ENCODE data around the gene CSF1R.

DNA sequence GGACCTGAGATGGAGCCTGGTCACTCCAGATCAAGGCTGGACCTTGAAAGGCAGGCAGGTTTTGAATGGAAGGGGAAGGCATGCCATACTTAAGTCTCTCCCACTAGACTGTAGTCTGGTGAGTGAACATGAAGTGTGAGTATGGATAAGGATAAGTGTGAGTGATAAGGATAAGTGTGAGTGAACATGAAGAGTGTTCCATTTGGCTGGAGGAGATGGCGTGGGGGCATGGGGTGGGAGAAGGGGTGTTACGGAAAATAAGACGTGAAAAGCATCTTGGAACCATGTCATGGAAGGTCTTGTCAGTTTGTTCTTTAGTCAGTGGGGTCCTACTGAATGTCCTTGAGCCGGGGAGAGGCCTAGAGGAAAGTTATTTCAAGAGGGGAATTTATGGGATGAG, 53.0 kb downstream of the CSF1R start:
- TF ChIP-seq, protein P1, sequence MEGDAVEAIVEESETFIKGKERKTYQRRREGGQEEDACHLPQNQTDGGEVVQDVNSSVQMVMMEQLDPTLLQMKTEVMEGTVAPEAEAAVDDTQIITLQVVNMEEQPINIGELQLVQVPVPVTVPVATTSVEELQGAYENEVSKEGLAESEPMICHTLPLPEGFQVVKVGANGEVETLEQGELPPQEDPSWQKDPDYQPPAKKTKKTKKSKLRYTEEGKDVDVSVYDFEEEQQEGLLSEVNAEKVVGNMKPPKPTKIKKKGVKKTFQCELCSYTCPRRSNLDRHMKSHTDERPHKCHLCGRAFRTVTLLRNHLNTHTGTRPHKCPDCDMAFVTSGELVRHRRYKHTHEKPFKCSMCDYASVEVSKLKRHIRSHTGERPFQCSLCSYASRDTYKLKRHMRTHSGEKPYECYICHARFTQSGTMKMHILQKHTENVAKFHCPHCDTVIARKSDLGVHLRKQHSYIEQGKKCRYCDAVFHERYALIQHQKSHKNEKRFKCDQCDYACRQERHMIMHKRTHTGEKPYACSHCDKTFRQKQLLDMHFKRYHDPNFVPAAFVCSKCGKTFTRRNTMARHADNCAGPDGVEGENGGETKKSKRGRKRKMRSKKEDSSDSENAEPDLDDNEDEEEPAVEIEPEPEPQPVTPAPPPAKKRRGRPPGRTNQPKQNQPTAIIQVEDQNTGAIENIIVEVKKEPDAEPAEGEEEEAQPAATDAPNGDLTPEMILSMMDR (IDR thresholded peaks at IDR 0.05; ENCODE audit: borderline replicate concordance, extremely low read depth, low read length, poor library complexity, severe bottlenecking): no peak
- no peak for TF ChIP-seq EZH2 (IDR thresholded peaks at IDR 0.05; ENCODE audit: borderline replicate concordance, low read depth, low read length, severe bottlenecking)
